Progenitor cell of endocrine pancreas (in vitro differentiated cells): ENCODE results near the gene SZRD1. TPM values are rescaled to one million over a fixed set of nuclear protein-coding genes. Genes with fewer than 3 reads are reported as not detected.

Experiments
- DNase-seq: peaks from one replicate; pipeline ENCODE4 v3.0.0; 2021; ENCODE audit warnings: low spot score; ENCODE audit not compliant: unreplicated experiment
- H3K27ac Mint-ChIP-seq: 2 replicates; pipeline ENCODE4 v1.8.0; 2021; ENCODE audit warnings: mild to moderate bottlenecking, moderate library complexity, mixed read lengths
- H3K27me3 Mint-ChIP-seq: 2 replicates; pipeline ENCODE4 v1.8.0; 2021; ENCODE audit warnings: mixed read lengths
- H3K36me3 Mint-ChIP-seq: 2 replicates; pipeline ENCODE4 v1.8.0; 2022; ENCODE audit warnings: mixed read lengths; ENCODE audit not compliant: insufficient read depth
- H3K4me1 Mint-ChIP-seq: 2 replicates; pipeline ENCODE4 v1.8.0; 2021; ENCODE audit warnings: low read depth, mixed read lengths
- H3K4me3 Mint-ChIP-seq: 2 replicates; pipeline ENCODE4 v1.8.0; 2021; ENCODE audit warnings: low read depth, mild to moderate bottlenecking, moderate library complexity, mixed read lengths
- H3K9me3 Mint-ChIP-seq: 2 replicates; pipeline ENCODE4 v1.8.0; 2021; ENCODE audit warnings: low read depth, mixed read lengths
- total RNA-seq: library from RNA; stranded (reverse); gene quantifications from 2 replicates; pipeline ENCODE4 v1.2.1, GENCODE V29; 2021
- TF ChIP-seq, protein P1 (sequence below): fragments of 200-600 bp; sonication (generic); IDR thresholded peaks from one replicate; pipeline ENCODE4 v1.5.0; 2021; ENCODE audit warnings: antibody characterized with exemption, mild to moderate bottlenecking; ENCODE audit not compliant: unreplicated experiment

The SZRD1 gene
- total RNA-seq, 1 donor from 2014 or later = 119 TPM

DNA sequence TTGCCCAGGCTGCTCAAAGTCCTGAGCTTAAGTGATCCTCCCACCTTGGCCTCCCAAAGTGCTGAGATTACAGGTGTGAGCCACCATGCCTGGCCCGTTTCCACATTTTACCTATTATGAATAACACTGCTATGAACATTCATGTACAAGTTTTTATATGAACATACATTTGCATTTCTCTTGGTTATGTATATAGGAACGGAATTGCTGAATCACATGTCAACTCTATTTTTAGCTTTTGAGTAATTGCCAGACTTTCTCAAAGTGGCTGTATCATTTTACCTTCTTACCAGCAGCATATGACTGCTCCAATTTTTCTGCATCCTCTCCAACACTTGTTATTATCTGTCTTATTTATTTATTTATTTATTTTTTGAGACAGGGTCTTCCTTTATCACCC, 67.5 kb downstream of the SZRD1 start:
- H3K27me3 Mint-ChIP-seq = peaks cover 11% of the 10 kb centered on the region
- no peaks in the 10 kb centered on the region for H3K9me3 Mint-ChIP-seq
- no peak for DNase-seq
- no peaks in the 10 kb centered on the region for H3K4me1 Mint-ChIP-seq
- no peak overlapping the region for H3K27ac Mint-ChIP-seq
- TF ChIP-seq, protein P1, sequence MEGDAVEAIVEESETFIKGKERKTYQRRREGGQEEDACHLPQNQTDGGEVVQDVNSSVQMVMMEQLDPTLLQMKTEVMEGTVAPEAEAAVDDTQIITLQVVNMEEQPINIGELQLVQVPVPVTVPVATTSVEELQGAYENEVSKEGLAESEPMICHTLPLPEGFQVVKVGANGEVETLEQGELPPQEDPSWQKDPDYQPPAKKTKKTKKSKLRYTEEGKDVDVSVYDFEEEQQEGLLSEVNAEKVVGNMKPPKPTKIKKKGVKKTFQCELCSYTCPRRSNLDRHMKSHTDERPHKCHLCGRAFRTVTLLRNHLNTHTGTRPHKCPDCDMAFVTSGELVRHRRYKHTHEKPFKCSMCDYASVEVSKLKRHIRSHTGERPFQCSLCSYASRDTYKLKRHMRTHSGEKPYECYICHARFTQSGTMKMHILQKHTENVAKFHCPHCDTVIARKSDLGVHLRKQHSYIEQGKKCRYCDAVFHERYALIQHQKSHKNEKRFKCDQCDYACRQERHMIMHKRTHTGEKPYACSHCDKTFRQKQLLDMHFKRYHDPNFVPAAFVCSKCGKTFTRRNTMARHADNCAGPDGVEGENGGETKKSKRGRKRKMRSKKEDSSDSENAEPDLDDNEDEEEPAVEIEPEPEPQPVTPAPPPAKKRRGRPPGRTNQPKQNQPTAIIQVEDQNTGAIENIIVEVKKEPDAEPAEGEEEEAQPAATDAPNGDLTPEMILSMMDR = no peak
- no peak overlapping the region for H3K4me3 Mint-ChIP-seq
- no peaks in the 10 kb centered on the region for H3K36me3 Mint-ChIP-seq

DNA sequence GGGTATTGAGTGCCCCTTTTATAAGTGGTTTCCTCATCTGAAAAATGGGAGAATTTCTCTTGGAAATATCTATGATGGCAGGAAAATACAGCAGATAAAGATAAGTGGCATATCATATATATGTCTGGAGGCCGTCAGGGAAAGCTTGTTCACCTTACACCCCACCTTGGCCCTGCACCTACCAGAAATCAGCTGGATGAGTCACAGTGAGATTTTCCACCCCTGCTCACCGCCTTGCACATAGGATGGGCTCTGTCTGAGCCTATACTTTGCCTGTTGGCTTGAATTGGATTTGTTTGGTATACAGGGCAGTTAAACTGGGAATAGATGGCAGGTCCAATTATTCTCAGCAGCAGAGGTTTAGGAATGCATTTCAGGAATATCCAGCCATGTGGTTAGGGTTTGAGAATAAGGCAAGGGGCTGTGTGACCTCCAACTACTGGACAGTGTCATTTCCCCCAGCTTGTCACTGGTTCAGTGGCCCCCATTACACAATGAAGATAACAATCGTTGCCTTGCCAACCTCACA, 70.0 kb downstream of the SZRD1 start, which contains the start of gene SPATA21:
TSS of gene SPATA21 (minus strand) at position 479 of the 529 bp plus-strand sequence. CDS start 6,053 bp downstream, outside the sequence.
- Mint-ChIP-seq H3K4me3 (no peak within 1 kb of the TSS), H3K27me3 (peaks cover 9% of the 10 kb centered on the region), H3K27ac (no peak within 1 kb of the TSS), H3K4me1 (peaks cover 9% of the 10 kb centered on the region), H3K9me3 (no peaks in the 10 kb centered on the region), H3K36me3 (no peaks in the 10 kb centered on the region)
- TF ChIP-seq, protein P1 = no peak
- no peak for DNase-seq

DNA sequence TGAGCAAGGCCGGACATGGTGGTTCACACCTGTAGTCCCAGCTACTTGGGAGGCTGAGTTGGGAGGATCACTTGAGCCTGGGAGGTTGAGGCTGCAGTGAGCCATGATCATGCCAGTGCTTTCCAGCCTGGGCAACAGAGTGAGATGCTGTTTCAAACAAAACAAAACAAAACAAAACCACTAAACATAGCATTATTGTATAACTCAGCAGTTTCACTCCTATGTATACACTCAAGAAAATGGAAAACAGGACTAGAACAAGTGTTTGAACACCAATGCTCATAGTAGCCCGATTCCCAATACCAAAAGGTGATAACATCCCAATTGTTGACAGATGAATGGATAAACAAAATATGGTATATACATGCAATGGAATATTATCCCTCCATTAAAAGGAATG, 71.5 kb downstream of the SZRD1 start:
- no peak for DNase-seq
- Mint-ChIP-seq H3K4me1 (peaks cover 10% of the 10 kb centered on the region), H3K27ac (no peak overlapping the region), H3K36me3 (no peaks in the 10 kb centered on the region), H3K4me3 (no peak overlapping the region), H3K27me3 (no peaks in the 10 kb centered on the region), H3K9me3 (no peaks in the 10 kb centered on the region)
- TF ChIP-seq, protein P1 = no peak

DNA sequence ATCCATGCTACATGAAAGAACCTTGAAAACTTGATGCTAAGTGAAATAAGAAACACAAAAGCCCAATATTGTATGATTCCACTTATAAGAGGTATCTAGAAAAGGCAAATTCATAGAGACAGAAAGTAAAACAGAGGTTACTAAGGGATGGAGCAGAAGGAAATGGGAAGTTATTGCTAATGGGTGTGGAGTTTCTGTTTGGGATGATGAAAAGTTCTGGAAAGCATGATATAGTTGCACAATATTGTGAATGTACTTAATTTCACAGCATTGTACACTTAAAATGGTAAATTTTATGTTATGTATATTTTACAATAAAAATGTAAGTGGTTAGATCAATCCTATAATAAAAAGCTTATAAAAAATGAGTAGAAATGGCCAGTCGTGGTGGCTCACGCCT, 71.9 kb downstream of the SZRD1 start:
- H3K9me3 Mint-ChIP-seq = no peaks in the 10 kb centered on the region
- DNase-seq = no peak
- H3K4me3 Mint-ChIP-seq = no peak overlapping the region
- no peaks in the 10 kb centered on the region for H3K27me3 Mint-ChIP-seq
- no peaks in the 10 kb centered on the region for H3K36me3 Mint-ChIP-seq
- peaks cover 10% of the 10 kb centered on the region for H3K4me1 Mint-ChIP-seq
- TF ChIP-seq, protein P1 = no peak
- H3K27ac Mint-ChIP-seq = no peak overlapping the region

DNA sequence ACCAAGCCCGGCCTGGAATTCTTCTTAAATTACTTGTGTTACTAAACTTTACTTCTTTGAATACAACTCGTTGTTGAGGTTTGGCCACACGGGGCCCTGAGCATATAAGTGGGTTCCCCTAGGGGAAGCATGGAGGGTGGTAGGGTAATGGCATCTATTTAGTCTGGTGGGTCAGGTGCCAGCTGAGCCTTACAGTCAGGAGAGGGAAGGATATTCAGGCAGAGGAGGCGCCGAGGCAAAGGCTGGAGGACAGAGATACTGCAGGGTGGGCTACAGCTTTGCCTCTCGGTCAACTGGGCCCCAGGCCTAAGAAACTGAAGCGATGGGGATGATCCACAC, 73.1 kb downstream of the SZRD1 start:
- Mint-ChIP-seq H3K9me3 (no peaks in the 10 kb centered on the region), H3K27me3 (no peaks in the 10 kb centered on the region), H3K4me3 (peak overlapping the region; percentile 89), H3K27ac (peak overlapping the region; percentile 92), H3K4me1 (peaks cover 10% of the 10 kb centered on the region), H3K36me3 (peaks cover 4% of the 10 kb centered on the region)
- TF ChIP-seq, protein P1 = no peak
- no peak for DNase-seq
